ENCODE data around the gene SPO11.

DNA sequence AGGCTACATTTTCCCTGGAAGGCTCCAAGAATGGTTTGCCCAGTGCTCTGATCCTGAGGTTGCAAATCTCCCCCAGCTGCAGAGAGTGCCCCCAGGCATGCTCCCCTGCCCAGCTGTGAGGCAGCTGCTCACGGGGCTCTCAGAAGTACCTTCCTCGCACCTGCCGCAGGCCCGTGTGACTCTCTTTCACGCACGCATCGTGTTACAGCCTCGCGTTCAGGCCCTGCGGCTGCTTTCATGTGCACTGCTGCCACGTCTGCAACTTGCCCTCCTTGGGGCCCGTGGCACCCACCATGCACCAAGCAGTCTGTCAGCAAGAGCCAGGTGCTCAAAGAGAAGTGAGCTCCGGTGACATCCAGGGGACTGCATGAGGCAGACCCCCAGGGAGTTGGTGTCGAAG, 28.6 kb upstream of the SPO11 start:
- TF ChIP-seq EZH2phosphoT487 (IDR thresholded peaks at IDR 0.05; ENCODE audit: insufficient read depth, low read depth) (no peak), EZH2 (IDR thresholded peaks at IDR 0.05; ENCODE audit: insufficient read depth, poor library complexity, severe bottlenecking) (no peak)
